ENCODE data around the gene TAOK2.

- TF ChIP-seq POLR2AphosphoS5 (IDR thresholded peaks at IDR 0.05; ENCODE audit: low read depth, low read length) = no peak
- no peak for TF ChIP-seq POLR2A (IDR thresholded peaks at IDR 0.05; ENCODE audit: low read depth, low read length)
Measured at GRCh38 chr16:29940656-29941055, 33.0 kb upstream of the TAOK2 start.

All from GM12892 (cell line).